Gastroesophageal sphincter (tissue), 3 donors: ENCODE measurements around the gene NLRC3.

Source experiments
- CTCF ChIP-seq, 4 experiments: fragments of 200-600 bp in 2 of 4; fragments of 450-650 bp in 2 of 4; sonication (generic) in 1 of 4; IDR thresholded peaks; one replicate each; pipeline ENCODE4 v1.5.1; 2017 to 2019; ENCODE audit warnings: antibody characterized with exemption in 4 of 4, mild to moderate bottlenecking in 2 of 4, moderate library complexity in 2 of 4
- POLR2A ChIP-seq, 2 donors: fragments of 450-650 bp; IDR thresholded peaks; one replicate each; pipeline ENCODE4 v1.6.1; 2017; ENCODE audit warnings: antibody characterized with exemption in 2 of 2, mild to moderate bottlenecking in 2 of 2, moderate library complexity in 1 of 2

- TF ChIP-seq CTCF (IDR thresholded peaks at IDR 0.05), result no peak
- no peak for TF ChIP-seq POLR2A (IDR thresholded peaks at IDR 0.05)
These were observed 35.6 kb upstream of the NLRC3 start for GRCh38 chr16:3612510-3613466.
